ENCODE data around the gene LDLR.

GRCh38 chr19:11089254-11090013, at the start of gene LDLR:
- TF ChIP-seq CTCF (IDR thresholded peaks at IDR 0.05), result no peak
- no peak for TF ChIP-seq POLR2A (IDR thresholded peaks at IDR 0.05)
